Common myeloid progenitor, CD34-positive (primary cell): ENCODE data around the gene ESCO1.
A peak's percentile ranks its signal among the peaks of the same experiment; 100 is the strongest.

Source experiments
- CTCF ChIA-PET: fragments of 350-600 bp; sonication (Branson Sonifier 250); formaldehyde crosslinking; loops from one replicate; lab custom pipeline; 2021; ENCODE audit warnings: antibody characterized with exemption; lab: Charles Lee
- POLR2A ChIA-PET: fragments of 350-600 bp; sonication (Branson Sonifier 250); formaldehyde crosslinking; loops from one replicate; lab custom pipeline; 2021; ENCODE audit warnings: antibody characterized with exemption; lab: Charles Lee
- DNase-seq, 3 donors: peaks; one replicate each; pipeline versions ENCODE4 v3.0.0 to v3.0.0-alpha.2; 2013
- H3K27ac ChIP-seq, 2 experiments: 1 replicate in 1 of 2; 2 replicates in 1 of 2; pipeline ENCODE4 v1.7.0; 2013; ENCODE audit warnings: inconsistent platforms in 2 of 2, low read length in 2 of 2, mild to moderate bottlenecking in 2 of 2, low read depth in 1 of 2, moderate library complexity in 1 of 2; ENCODE audit not compliant: severe bottlenecking in 2 of 2, insufficient read depth in 1 of 2, poor library complexity in 1 of 2
- H3K27me3 ChIP-seq, 5 experiments: replicated peaks in 2 of 5; 1 replicate in 3 of 5; 2 replicates in 2 of 5; pipeline versions ENCODE4 v1.6.1 to v1.7.0; 2013; ENCODE audit warnings: low read length in 4 of 5, mild to moderate bottlenecking in 2 of 5, moderate library complexity in 2 of 5, inconsistent platforms in 1 of 5; ENCODE audit not compliant: insufficient read depth in 5 of 5, control insufficient read depth in 4 of 5
- H3K36me3 ChIP-seq, 4 experiments: 1 replicate in 2 of 4; 2 replicates in 2 of 4; pipeline versions ENCODE4 v1.6.1 to v1.7.0; 2013; ENCODE audit warnings: low read length in 3 of 4, control low read depth in 1 of 4, mild to moderate bottlenecking in 1 of 4; ENCODE audit not compliant: control insufficient read depth in 4 of 4, insufficient read depth in 4 of 4
- H3K4me1 ChIP-seq, 4 experiments: 1 replicate in 3 of 4; 2 replicates in 1 of 4; pipeline versions ENCODE4 v1.6.1 to v1.7.1; 2013; ENCODE audit warnings: low read length in 3 of 4, mild to moderate bottlenecking in 3 of 4, control low read depth in 1 of 4, inconsistent platforms in 1 of 4, moderate library complexity in 1 of 4; ENCODE audit not compliant: control insufficient read depth in 4 of 4, insufficient read depth in 4 of 4; ENCODE audit errors: control extremely low read depth in 1 of 4
- H3K4me3 ChIP-seq, 7 experiments: 1 replicate in 4 of 7; 2 replicates in 3 of 7; pipeline versions ENCODE4 v1.5.1 to v1.7.0; 2013; ENCODE audit warnings: mild to moderate bottlenecking in 7 of 7, low read length in 6 of 7, moderate library complexity in 6 of 7, inconsistent platforms in 2 of 7, low read depth in 2 of 7, control low read depth in 1 of 7; ENCODE audit not compliant: insufficient read depth in 4 of 7, control insufficient read depth in 1 of 7; ENCODE audit errors: extremely low read depth in 1 of 7
- H3K9me3 ChIP-seq, 5 experiments: 1 replicate in 4 of 5; 2 replicates in 1 of 5; pipeline versions ENCODE4 v1.6.1 to v1.7.1; 2013; ENCODE audit warnings: low read length in 4 of 5, mild to moderate bottlenecking in 2 of 5, inconsistent platforms in 1 of 5, low read depth in 1 of 5, moderate library complexity in 1 of 5; ENCODE audit not compliant: control insufficient read depth in 4 of 5, insufficient read depth in 2 of 5; ENCODE audit errors: control extremely low read depth in 1 of 5
- WGBS: methylation state at CpG from one replicate; pipeline ENCODE4 v1.1.5; 2013; ENCODE audit not compliant: insufficient coverage; 5-methylcytosine and 5-hydroxymethylcytosine counted together

ESCO1 gene

DNA sequence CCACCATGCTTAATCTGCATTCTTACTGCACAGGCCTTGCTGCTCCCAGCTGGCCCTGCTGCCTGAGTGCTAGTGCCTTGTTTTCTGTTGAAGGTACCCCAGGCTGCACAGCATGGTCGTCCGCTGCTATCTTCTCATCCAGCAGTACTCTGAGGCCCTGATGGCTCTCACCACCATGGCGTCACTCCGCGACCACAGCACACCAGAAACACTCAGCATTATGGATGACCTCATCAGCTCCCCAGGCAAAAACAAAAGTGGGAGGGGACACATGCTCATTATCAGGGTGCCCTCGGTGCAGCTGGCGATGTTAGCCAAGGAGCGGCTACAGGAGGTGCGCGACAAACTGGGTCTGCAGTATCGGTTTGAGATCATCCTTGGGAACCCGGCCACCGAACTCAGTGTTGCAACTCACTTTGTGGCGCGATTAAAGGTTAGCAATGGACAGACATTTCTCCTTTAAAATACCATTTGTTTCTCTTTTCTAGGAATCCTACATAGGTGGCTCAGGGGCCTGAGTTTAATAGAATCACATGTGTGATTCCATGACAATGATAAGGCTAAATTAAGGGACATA is 110.5 kb downstream of the ESCO1 start:
- WGBS, result 95% methylated on average over 13 of the region's 15 CpGs
- H3K27ac ChIP-seq, result no peak overlapping the region
- POLR2A ChIA-PET, result no interaction called here

DNA sequence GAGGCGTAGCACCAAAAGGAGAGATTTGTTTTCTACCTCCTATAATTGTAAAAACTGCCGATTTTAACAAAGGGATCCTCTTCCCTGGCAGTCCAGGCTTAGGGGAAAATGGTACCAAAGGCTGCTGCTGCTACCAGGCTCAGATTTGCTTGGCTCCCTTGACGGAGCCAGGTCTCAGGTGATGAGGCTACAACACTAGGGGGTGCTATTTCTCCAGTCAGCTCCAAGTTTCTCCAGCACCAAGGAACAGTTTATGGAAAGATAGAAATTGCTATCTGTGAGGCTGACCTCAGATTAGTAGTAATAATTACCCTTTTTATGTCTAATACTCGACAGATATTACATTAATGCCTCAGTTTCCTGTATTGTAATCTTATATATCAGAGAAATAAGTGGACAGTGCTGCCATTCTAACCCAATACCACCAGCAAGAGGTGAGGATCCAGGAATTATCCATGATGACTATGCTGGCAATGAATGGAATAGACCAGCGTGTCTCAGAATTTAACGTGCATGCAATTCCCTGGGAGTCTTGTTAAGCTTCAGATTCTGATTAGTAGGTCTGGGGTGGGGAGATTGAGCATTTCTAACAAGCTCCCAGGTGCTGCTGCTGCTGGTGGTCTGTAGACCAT is 111.3 kb downstream of the ESCO1 start:
- POLR2A ChIA-PET, result no interaction called here
- Histone ChIP-seq H3K4me3 (no peak overlapping the region), H3K27me3 (no peaks in the 10 kb centered on the region), H3K36me3 (no peaks in the 10 kb centered on the region), H3K4me1 (no peaks in the 10 kb centered on the region), H3K27ac (no peak overlapping the region), H3K9me3 (no peaks in the 10 kb centered on the region)
- CTCF ChIA-PET, result interaction anchor here (0.6 to 1.8 kb wide), 4 partner anchors 9 to 361 kb away, joined by 3 to 7 read pairs (median 5); no protein-coding TSS in a partner anchor
- DNase-seq, result peak; percentile 30 to 64 (median 40)
- WGBS, result 69% methylated on average over 4 of the region's 6 CpGs

More for the DNA sequence above, 110.5 kb downstream of the ESCO1 start:
- Histone ChIP-seq H3K4me1 (no peaks in the 10 kb centered on the region), H3K36me3 (no peaks in the 10 kb centered on the region), H3K27me3 (no peaks in the 10 kb centered on the region), H3K9me3 (no peaks in the 10 kb centered on the region), H3K4me3 (no peak overlapping the region)
- CTCF ChIA-PET, result interaction anchor here (0.6 to 1.8 kb wide), 5 partner anchors 9 to 360 kb away, joined by 3 to 7 read pairs (median 5); no protein-coding TSS in a partner anchor
- DNase-seq, result peak in 1 of 3 donors; percentile 5

DNA sequence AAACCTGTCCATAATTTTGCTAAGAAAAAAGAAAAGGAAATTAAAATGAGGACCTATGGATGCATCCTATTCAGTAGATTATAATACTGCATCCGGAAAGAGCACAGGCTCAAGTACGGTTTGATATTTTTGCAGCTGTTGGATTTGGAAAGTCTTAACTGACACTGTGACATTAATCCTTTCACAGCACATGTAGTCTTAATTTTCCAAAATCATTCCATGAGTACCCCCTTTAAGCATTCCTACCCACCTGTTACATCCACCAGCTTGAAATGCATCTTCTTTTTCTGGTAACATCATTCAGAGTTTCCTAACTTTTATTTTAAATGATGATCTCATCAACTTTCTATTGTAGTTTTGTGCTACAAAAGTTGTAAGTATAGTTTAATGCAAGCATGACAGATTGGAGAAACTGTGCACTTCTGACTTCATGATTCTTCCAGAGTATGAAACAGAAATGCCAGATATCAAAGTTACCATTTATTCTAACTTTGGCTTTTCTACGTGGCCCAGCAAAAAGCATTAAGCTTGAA is 113.5 kb downstream of the ESCO1 start:
- Histone ChIP-seq H3K4me3 (no peak overlapping the region), H3K36me3 (no peaks in the 10 kb centered on the region), H3K4me1 (no peaks in the 10 kb centered on the region), H3K9me3 (no peaks in the 10 kb centered on the region), H3K27me3 (no peaks in the 10 kb centered on the region), H3K27ac (no peak overlapping the region)
- DNase-seq, result no peak
- POLR2A ChIA-PET, result interaction anchor here (0.5 kb wide), 2 partner anchors 43 to 534 kb away, joined by 4 to 8 read pairs; no protein-coding TSS in a partner anchor
- 86% methylated on average over 3 of the region's 3 CpGs for WGBS
- CTCF ChIA-PET, result interaction anchor here (1.4 kb wide), 1 partner anchor 9 kb away, joined by 7 read pairs; no protein-coding TSS in a partner anchor

DNA sequence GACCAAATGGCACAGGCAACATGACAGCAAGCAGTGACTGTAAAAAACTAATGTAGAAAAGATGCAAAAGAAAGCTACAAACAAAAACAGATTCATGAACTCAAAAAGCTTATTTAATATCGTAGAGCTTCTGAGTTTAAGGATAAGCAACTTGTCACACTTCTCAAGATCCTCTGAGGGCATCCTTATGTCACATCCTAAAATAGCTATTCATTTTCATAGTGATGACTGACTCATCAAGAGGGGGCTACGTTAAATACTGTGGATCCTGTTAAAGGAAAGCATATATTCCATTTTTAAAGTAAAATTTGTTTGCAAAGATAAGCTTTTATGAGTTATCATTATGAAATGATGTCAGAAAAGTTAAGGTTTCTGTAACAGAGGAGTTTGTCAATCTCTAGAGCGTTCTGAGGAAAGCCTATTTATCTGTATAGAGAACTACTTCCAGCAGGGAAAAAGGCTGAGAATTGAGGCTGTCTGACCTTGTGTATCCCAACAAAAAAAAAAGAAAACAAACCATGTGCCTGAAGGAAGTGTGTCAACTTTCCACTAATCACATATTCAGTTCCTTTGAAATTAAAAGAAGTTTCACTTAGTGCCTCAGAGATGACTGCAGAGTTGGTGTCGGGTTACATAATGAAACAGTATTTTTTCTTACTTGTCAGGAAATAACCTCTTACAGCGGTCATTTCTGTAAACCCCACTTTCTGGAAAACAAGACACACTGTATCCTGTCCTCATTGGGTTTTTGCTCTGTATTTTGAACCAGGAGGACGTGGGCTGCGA is 115.5 kb downstream of the ESCO1 start:
- Histone ChIP-seq H3K27me3 (no peaks in the 10 kb centered on the region), H3K4me1 (no peaks in the 10 kb centered on the region), H3K36me3 (no peaks in the 10 kb centered on the region), H3K9me3 (no peaks in the 10 kb centered on the region), H3K4me3 (no peak overlapping the region), H3K27ac (no peak overlapping the region)
- DNase-seq, result no peak
- POLR2A ChIA-PET, result no interaction called here
- CTCF ChIA-PET, result interaction anchor here (0.9 kb wide), 1 partner anchor 19 kb away, joined by 5 read pairs; no protein-coding TSS in a partner anchor
- 90% methylated on average over 2 of the region's 7 CpGs for WGBS

DNA sequence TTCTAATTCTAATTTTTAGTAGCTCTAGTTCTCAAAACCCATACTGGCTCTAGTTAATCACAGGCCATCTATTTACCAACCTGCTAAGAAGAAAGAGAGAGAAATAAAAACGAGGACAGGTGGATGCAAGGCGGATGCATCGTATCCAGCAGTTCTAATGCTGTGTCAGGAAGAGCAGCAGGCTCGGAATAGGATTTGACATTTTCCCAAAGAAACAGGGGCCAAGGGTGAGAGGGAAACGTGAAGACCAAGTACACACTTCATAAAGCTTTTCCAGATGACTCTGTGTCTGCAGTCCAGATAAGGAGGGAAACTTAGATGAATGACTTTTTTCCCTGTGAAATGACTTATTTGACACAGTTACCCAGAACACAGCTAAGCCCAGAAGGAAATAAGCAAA is 117.5 kb downstream of the ESCO1 start:
- DNase-seq, result no peak
- no peak overlapping the region for H3K27ac ChIP-seq
- no peaks in the 10 kb centered on the region for H3K36me3 ChIP-seq
- H3K9me3 ChIP-seq, result no peaks in the 10 kb centered on the region
- 100% methylated on average over 5 of the region's 5 CpGs for WGBS
- no peaks in the 10 kb centered on the region for H3K27me3 ChIP-seq
- ChIA-PET POLR2A (no interaction called here), CTCF (no interaction called here)
- H3K4me1 ChIP-seq, result no peaks in the 10 kb centered on the region
- H3K4me3 ChIP-seq, result no peak overlapping the region

DNA sequence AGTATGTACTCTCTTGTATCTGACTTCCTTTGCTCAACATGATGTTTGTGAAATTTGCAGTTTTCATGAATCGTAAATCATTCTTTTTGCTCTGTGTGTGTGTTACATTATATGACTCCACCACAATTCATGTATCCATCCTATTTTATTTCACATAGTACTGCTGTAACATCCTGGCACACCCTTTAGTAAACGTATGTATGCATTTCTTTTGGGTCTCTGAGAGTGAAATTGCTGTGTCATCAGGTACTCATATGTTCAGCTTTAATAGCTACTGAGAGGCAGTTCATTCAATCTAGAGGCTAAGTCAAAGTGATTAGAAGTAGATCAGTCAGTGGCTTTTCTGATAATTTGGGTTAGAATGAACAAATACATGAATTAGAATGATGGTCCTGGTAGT is 118.8 kb downstream of the ESCO1 start:
- Histone ChIP-seq H3K4me3 (no peak overlapping the region), H3K9me3 (no peaks in the 10 kb centered on the region), H3K27ac (no peak overlapping the region), H3K36me3 (no peaks in the 10 kb centered on the region), H3K27me3 (no peaks in the 10 kb centered on the region), H3K4me1 (no peaks in the 10 kb centered on the region)
- WGBS, result 33% methylated on average over 1 of the region's 2 CpGs
- POLR2A ChIA-PET, result no interaction called here
- CTCF ChIA-PET, result no interaction called here
- no peak for DNase-seq
